ENCODE data around the gene CKAP5.

- TF ChIP-seq CTCF (conservative IDR thresholded peaks at IDR 0.05 in 1 of 2, IDR thresholded peaks at IDR 0.05 in 1 of 2; ENCODE audit: low read depth in 1 of 2, low read length in 2 of 2): no peak
- no peak for TF ChIP-seq EZH2 (IDR thresholded peaks at IDR 0.05; ENCODE audit: low read length, missing control alignments)
Observed at GRCh38 chr11:46718155-46719019, 127.7 kb downstream of the CKAP5 start.

Measured in fibroblast of lung (primary cell).